Measurements from ENCODE around the gene SH3BP2.

SH3BP2 gene

DNA sequence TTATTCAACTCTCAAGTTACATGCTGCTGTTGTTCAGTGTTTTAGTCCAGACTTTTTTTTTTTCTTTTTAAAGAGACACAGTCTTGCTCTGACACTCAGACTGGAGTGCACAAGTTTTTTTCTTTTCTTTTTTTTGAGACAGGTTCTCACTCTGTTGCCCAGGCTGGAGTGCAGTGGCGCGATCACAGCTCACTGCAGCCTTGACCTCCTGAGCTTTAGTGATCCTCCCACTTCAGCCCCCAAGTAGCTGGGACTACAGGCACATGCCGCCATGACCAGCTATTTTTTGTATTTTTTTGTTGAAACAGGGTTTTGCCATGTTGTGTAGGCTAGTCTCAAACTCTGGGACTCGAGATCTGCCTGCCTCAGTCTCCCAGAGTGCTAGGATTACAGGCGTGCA is 62.7 kb downstream of the SH3BP2 start:
- H3K36me3 Mint-ChIP-seq (ENCODE audit: insufficient read depth), result peaks cover 27% of the 10 kb centered on the region
- ATAC-seq (replicated peaks) (no peak), DNase-seq (no peak)
- H3K9me3 Mint-ChIP-seq, result no peaks in the 10 kb centered on the region
- no peak overlapping the region for H3K4me3 Mint-ChIP-seq
- peak overlapping the region; percentile 41 to 52 for H3K27ac Mint-ChIP-seq
- H3K27me3 Mint-ChIP-seq, result no peaks in the 10 kb centered on the region
- H3K4me1 Mint-ChIP-seq (ENCODE audit: low read depth in 2 of 2), result peaks cover 50 to 76% of the 10 kb centered on the region in 2 donors

DNA sequence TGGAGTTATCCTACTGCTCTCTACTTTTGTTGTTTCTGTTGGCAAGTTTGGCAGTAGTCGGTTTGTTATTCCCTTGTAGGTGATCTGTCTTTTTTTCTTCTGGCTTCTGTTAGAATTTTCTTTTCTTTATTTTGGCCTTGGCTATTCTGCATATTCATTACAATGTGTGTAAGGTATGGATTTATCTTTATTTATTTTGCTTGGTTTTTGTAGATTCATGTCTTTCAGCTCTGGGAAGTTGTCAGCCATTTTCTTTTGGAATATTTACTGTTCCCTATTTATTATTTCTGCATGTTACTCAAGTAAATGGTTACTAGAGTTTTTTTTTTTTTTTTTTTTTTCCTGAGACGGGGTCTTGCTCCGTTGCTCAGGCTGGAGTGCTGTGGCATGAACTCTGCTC is 63.4 kb downstream of the SH3BP2 start:
- H3K4me3 Mint-ChIP-seq, result no peak overlapping the region
- no peaks in the 10 kb centered on the region for H3K27me3 Mint-ChIP-seq
- peaks cover 50 to 76% of the 10 kb centered on the region in 2 donors for H3K4me1 Mint-ChIP-seq (ENCODE audit: low read depth in 2 of 2)
- DNase-seq (no peak), ATAC-seq (replicated peaks) (no peak)
- peaks cover 30% of the 10 kb centered on the region for H3K36me3 Mint-ChIP-seq (ENCODE audit: insufficient read depth)
- peak overlapping the region; percentile 51 to 52 for H3K27ac Mint-ChIP-seq
- H3K9me3 Mint-ChIP-seq, result no peaks in the 10 kb centered on the region

DNA sequence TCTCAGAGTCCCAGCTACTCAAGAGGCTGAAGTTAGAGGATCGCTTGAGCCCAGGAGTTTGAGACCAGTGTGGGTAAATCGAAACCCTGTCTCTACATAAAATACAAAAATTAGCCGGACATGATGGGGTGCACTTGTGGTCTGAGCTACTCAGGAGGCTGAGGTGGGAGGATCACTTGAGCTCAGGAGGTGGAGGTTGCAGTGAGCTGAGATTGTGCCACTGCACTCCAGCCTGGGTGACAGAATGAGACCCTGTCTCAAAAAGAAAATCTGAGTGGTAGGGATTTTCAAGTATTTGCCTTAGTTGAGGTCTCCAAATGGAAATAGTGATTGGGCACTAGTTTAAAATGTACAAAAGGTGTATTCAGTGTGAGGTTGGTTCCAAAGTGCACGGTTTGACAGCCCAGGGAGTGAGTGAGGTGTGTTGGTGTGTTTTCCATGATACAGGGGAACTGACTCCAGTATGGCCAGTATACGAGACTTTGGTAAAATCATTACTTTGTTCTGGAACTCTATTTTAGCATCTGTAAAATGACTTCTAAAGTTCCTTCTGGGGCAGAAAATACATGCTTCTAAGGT is 64.6 kb downstream of the SH3BP2 start:
- peaks cover 50 to 74% of the 10 kb centered on the region in 2 donors for H3K4me1 Mint-ChIP-seq (ENCODE audit: low read depth in 2 of 2)
- no peak for ATAC-seq (replicated peaks)

GRCh38 chr4:2858451-2859217 is 65.7 kb downstream of the SH3BP2 start:
- peak overlapping the region in 1 of 2 donors; percentile 80 for H3K27ac Mint-ChIP-seq
- H3K9me3 Mint-ChIP-seq, result no peaks in the 10 kb centered on the region
- no peak for ATAC-seq (replicated peaks)
- no peak for DNase-seq
- no peaks in the 10 kb centered on the region for H3K27me3 Mint-ChIP-seq
- H3K36me3 Mint-ChIP-seq (ENCODE audit: insufficient read depth), result peaks cover 22% of the 10 kb centered on the region
- no peak overlapping the region for H3K4me3 Mint-ChIP-seq
- H3K4me1 Mint-ChIP-seq (ENCODE audit: low read depth in 2 of 2), result peaks cover 54 to 76% of the 10 kb centered on the region in 2 donors

More for the DNA sequence above, 64.6 kb downstream of the SH3BP2 start:
- Mint-ChIP-seq H3K27me3 (no peaks in the 10 kb centered on the region), H3K9me3 (no peaks in the 10 kb centered on the region), H3K36me3 (ENCODE audit: insufficient read depth) (peaks cover 28% of the 10 kb centered on the region), H3K27ac (peak overlapping the region; percentile 60 to 80), H3K4me3 (no peak overlapping the region)
- no peak for DNase-seq

- ATAC-seq (replicated peaks) (no peak), DNase-seq (no peak)
- Mint-ChIP-seq H3K27me3 (no peaks in the 10 kb centered on the region), H3K4me3 (no peak overlapping the region), H3K27ac (peak overlapping the region; percentile 41 to 70), H3K4me1 (ENCODE audit: low read depth in 2 of 2) (peaks cover 53 to 75% of the 10 kb centered on the region in 2 donors), H3K9me3 (no peaks in the 10 kb centered on the region), H3K36me3 (ENCODE audit: insufficient read depth) (peaks cover 15% of the 10 kb centered on the region)
Observed at GRCh38 chr4:2859514-2859913, 66.6 kb downstream of the SH3BP2 start.

GRCh38 chr4:2860391-2861348 is 67.8 kb downstream of the SH3BP2 start:
- Mint-ChIP-seq H3K4me3 (peak overlapping the region in 1 of 2 donors; percentile 18), H3K27me3 (no peaks in the 10 kb centered on the region), H3K27ac (peak overlapping the region; percentile 41 to 70), H3K4me1 (ENCODE audit: low read depth in 2 of 2) (peaks cover 45 to 77% of the 10 kb centered on the region in 2 donors), H3K9me3 (no peaks in the 10 kb centered on the region), H3K36me3 (ENCODE audit: insufficient read depth) (peaks cover 4% of the 10 kb centered on the region)
- no peak for ATAC-seq (replicated peaks)
- DNase-seq, result no peak

- Mint-ChIP-seq H3K27ac (peak overlapping the region; percentile 41 to 70), H3K4me3 (peak overlapping the region; percentile 2 to 19), H3K36me3 (ENCODE audit: insufficient read depth) (peaks cover 3% of the 10 kb centered on the region), H3K27me3 (no peaks in the 10 kb centered on the region), H3K9me3 (no peaks in the 10 kb centered on the region), H3K4me1 (ENCODE audit: low read depth in 2 of 2) (peaks cover 45 to 81% of the 10 kb centered on the region in 2 donors)
- DNase-seq (no peak), ATAC-seq (replicated peaks) (no peak)
Observed at GRCh38 chr4:2861631-2862436, 68.9 kb downstream of the SH3BP2 start.

DNA sequence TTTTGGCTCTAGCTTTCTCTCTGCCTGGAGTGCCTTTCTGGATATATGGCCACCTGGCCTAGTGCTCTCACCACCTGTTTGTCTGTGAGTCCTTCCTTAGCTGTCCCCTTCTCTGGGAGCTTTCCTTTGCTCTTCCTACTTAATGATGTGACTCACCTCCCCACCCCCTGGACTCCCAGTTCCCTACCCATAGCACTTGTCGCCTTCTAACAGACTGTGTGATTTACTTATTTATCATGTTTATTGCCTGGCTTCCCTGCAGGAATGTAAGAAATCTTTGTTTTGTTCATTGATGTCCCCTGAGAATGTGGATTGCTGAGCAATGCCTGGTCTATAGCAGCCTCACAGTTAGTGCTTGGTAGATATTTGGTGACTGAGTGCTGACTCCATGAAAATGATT is 69.6 kb downstream of the SH3BP2 start:
- Mint-ChIP-seq H3K27me3 (no peaks in the 10 kb centered on the region), H3K36me3 (ENCODE audit: insufficient read depth) (peaks cover 6% of the 10 kb centered on the region), H3K4me3 (peak overlapping the region in 1 of 2 donors; percentile 31), H3K4me1 (ENCODE audit: low read depth in 2 of 2) (peaks cover 48 to 84% of the 10 kb centered on the region in 2 donors), H3K9me3 (no peaks in the 10 kb centered on the region), H3K27ac (peak overlapping the region; percentile 41 to 70)
- ATAC-seq (replicated peaks) (no peak), DNase-seq (no peak)

GRCh38 chr4:2863649-2864048 is 70.8 kb downstream of the SH3BP2 start:
- no peak for ATAC-seq (replicated peaks)
- H3K36me3 Mint-ChIP-seq (ENCODE audit: insufficient read depth), result peaks cover 7% of the 10 kb centered on the region

DNA sequence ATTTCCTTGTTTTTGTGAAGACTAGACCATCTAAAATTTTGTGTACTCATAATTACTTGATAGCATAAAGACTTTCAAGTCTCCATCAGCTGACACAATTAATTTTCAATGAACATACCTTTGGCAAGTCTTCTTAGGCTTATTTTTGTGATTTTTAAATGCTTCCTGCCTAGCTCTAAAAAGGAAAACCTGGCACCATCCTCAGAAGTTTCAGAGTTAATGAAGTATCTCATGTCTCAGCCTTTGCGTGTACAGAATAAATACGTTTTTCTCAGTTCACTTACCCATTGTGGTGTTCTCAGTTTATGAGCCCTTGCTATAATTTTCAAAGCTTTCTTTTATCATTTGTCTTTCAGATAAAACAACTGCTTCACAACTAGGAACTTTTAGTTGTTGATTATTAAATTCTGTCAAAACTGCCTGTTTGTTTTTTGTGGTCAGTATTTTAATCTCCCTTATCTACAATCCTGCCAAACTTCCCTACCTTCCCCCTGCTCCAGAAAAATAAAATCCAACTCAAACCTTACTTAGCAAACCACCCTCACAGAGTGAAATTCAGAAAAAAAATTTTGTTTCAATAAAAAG is 72.4 kb downstream of the SH3BP2 start:
- Mint-ChIP-seq H3K4me3 (peak overlapping the region in 1 of 2 donors; percentile 4), H3K27ac (peak overlapping the region; percentile 49 to 74), H3K9me3 (no peaks in the 10 kb centered on the region), H3K4me1 (ENCODE audit: low read depth in 2 of 2) (peaks cover 61 to 83% of the 10 kb centered on the region in 2 donors), H3K36me3 (ENCODE audit: insufficient read depth) (peaks cover 7% of the 10 kb centered on the region), H3K27me3 (no peaks in the 10 kb centered on the region)
- ATAC-seq (replicated peaks) (no peak), DNase-seq (no peak)

More at GRCh38 chr4:2863649-2864048, 70.8 kb downstream of the SH3BP2 start:
- Mint-ChIP-seq H3K4me3 (no peak overlapping the region), H3K27ac (no peak overlapping the region), H3K9me3 (no peaks in the 10 kb centered on the region), H3K27me3 (no peaks in the 10 kb centered on the region), H3K4me1 (ENCODE audit: low read depth in 2 of 2) (peaks cover 56 to 84% of the 10 kb centered on the region in 2 donors)
- no peak for DNase-seq

DNA sequence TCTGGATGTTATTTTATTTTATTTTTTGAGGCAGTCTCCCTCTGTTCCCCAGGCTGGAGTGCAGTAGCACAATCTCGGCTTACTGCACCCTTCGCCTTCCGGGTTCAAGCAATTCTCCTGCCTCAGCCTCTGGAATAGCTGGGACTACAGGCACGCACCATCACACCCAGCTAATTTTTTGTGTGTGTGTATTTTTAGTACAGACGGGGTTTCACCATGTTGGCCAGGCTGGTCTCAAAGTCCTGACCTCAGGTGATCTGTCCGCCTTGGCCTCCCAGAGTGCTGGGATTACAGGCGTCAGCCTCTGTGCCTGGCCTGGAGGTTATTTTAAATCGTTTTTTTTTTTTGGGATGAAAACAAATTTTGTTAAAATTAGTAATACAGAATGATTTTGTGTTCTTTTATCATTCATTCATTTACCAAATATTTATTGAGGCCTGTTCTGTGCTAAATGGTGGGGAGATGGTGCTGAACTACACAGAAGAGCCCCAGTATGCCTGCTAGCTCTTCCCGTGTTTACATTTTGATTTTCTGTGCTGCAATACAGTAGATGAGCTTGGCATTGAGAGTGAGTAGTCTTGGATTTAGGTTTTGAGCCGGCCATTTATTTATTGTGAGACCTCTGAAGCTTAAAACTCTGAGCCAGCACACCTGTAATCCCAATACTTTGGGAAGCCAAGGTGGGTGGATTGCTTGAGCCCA is 73.4 kb downstream of the SH3BP2 start:
- H3K9me3 Mint-ChIP-seq, result no peaks in the 10 kb centered on the region
- H3K27me3 Mint-ChIP-seq, result no peaks in the 10 kb centered on the region
- H3K4me1 Mint-ChIP-seq (ENCODE audit: low read depth in 2 of 2), result peaks cover 52 to 80% of the 10 kb centered on the region in 2 donors
- ATAC-seq (replicated peaks), result no peak
- no peak overlapping the region for H3K4me3 Mint-ChIP-seq
- H3K36me3 Mint-ChIP-seq (ENCODE audit: insufficient read depth), result peaks cover 9% of the 10 kb centered on the region
- H3K27ac Mint-ChIP-seq, result peak overlapping the region; percentile 35 to 56
- DNase-seq, result no peak

- Mint-ChIP-seq H3K9me3 (no peaks in the 10 kb centered on the region), H3K4me3 (no peak overlapping the region), H3K4me1 (ENCODE audit: low read depth in 2 of 2) (peaks cover 50 to 80% of the 10 kb centered on the region in 2 donors), H3K36me3 (ENCODE audit: insufficient read depth) (peaks cover 9% of the 10 kb centered on the region), H3K27me3 (no peaks in the 10 kb centered on the region), H3K27ac (peak overlapping the region; percentile 35 to 57)
- DNase-seq, result no peak
- no peak for ATAC-seq (replicated peaks)
Observed at GRCh38 chr4:2866891-2867290, 74.0 kb downstream of the SH3BP2 start.

Data from effector memory CD8-positive, alpha-beta T cell (primary cell).